ENCODE measurements around the gene CYTH4.

CYTH4 gene

DNA sequence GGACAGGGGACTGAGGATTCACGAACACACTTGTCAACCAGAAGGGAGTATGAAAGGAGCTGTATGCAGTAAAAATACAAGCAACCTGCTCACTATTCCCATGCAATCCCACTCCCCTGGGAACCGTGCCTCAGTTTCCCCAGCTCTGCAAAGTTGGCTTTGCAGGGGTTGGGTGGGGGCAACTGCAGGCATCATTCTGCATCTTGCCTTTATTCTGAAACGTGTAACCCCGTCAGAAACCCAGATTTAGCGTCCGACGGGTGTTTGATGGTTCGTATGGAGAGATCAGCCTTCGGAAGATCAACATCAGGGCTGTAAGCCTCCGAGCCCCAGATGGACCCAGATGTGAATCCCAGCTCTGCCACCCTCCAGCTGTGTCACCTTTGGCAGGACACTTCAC is 3.6 kb downstream of the CYTH4 start:
- DNase-seq (ENCODE audit: low read depth): no peak
- TF ChIP-seq, protein P1, sequence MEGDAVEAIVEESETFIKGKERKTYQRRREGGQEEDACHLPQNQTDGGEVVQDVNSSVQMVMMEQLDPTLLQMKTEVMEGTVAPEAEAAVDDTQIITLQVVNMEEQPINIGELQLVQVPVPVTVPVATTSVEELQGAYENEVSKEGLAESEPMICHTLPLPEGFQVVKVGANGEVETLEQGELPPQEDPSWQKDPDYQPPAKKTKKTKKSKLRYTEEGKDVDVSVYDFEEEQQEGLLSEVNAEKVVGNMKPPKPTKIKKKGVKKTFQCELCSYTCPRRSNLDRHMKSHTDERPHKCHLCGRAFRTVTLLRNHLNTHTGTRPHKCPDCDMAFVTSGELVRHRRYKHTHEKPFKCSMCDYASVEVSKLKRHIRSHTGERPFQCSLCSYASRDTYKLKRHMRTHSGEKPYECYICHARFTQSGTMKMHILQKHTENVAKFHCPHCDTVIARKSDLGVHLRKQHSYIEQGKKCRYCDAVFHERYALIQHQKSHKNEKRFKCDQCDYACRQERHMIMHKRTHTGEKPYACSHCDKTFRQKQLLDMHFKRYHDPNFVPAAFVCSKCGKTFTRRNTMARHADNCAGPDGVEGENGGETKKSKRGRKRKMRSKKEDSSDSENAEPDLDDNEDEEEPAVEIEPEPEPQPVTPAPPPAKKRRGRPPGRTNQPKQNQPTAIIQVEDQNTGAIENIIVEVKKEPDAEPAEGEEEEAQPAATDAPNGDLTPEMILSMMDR (IDR thresholded peaks at IDR 0.05; ENCODE audit: low read length, missing control alignments): no peak

DNA sequence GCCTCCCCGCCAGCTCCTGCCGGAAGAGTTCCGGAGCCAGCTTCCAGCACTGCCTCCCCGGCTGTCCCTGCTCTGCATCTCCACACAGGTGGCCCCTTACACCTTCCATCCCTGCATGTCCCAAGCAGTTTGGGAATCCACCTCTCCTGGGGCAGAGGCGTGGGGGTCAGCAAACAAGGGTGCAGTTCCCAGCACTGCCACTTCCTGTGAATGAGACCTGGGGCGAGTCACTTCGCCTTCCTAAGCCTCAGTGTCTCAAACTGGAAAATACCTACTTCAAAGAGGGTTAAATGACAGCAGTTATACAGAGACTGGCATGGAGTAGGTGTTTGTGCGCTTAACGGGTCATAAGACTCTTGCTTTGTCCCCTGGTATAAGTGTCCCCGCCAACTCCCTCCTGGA is 5.2 kb downstream of the CYTH4 start:
- no peak overlapping the region for H3K4me3 ChIP-seq (replicated peaks; ENCODE audit: low read depth, low read length)
- DNase-seq (ENCODE audit: low read depth): no peak
- TF ChIP-seq, protein P1 (IDR thresholded peaks at IDR 0.05; ENCODE audit: low read length, missing control alignments): no peak

More for the DNA sequence above, 3.6 kb downstream of the CYTH4 start:
- H3K4me3 ChIP-seq (replicated peaks; ENCODE audit: low read depth, low read length): no peak overlapping the region

DNA sequence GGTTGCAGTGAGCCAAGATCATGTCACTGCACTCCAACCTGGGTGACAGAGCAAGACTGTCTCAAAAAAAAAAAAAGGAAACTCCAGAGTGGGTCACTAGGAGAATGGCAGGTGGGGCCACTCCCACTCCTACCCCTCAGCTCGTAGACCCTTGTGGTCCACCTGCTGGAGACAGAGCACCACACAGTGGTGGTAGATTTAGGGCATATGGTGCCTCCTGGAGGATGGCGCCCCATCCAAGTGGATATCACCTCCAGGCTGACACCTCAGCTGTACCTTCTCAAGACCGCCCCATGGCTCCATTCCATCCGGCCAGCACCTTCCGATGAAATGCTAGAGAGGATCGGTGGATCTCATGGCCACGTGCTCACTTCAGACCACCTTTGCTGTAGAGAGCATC is 6.2 kb downstream of the CYTH4 start:
- TF ChIP-seq, protein P1 (IDR thresholded peaks at IDR 0.05; ENCODE audit: low read length, missing control alignments): no peak
- no peak for DNase-seq (ENCODE audit: low read depth)
- H3K4me3 ChIP-seq (replicated peaks; ENCODE audit: low read depth, low read length): no peak overlapping the region

DNA sequence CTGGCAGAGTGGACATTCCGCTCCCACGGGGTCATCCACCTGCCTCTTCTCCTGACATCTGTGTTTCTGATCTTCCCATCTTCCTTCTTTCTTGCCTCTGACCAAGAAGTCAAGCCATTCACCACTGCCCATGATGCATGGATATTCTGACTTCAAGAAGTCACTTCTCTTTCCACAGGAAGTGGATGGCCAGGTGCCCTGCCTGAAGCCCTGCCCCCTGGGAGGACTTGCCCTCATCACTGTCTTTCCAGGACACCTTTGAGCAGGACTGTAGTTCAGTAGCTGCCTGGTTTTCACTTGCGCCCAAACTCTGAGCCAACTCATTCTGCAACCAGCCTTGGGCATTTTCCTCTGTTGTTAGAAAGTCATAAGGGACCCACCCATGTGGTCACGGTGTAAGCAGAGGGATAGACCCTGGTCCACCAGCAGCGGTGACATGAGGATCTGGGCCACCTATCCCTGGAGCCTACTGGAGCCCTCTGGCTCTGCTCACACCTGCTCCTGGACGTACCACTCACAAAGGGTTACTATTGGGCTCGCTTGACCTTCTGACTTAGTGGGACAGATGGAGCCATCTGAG is 6.9 kb downstream of the CYTH4 start:
- no peak for DNase-seq (ENCODE audit: low read depth)

DNA sequence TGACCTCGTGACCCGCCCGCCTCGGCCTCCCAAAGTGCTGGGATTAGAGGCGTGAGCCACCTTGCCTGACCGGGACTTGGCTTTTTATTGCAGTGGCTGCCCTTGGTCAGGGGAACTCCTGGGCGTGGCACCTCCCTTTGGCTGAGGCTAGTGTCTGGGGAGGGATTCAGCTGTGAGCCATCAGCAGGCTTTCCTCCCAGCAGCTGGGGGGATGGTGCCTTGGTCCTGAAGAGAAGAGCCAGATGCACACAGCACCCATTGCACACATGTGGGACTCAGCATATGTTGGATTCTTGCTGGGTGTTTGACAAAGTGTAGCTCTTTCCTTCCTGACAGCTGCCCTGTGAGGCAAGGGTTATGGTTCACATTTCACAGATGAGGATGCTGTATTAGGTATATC is 8.4 kb downstream of the CYTH4 start:
- H3K4me3 ChIP-seq (replicated peaks; ENCODE audit: low read depth, low read length): no peak overlapping the region
- TF ChIP-seq, protein P1 (IDR thresholded peaks at IDR 0.05; ENCODE audit: low read length, missing control alignments): no peak
- peak; percentile 50 for DNase-seq (ENCODE audit: low read depth)

More for the DNA sequence above, 6.9 kb downstream of the CYTH4 start:
- no peak overlapping the region for H3K4me3 ChIP-seq (replicated peaks; ENCODE audit: low read depth, low read length)
- TF ChIP-seq, protein P1 (IDR thresholded peaks at IDR 0.05; ENCODE audit: low read length, missing control alignments): no peak

DNA sequence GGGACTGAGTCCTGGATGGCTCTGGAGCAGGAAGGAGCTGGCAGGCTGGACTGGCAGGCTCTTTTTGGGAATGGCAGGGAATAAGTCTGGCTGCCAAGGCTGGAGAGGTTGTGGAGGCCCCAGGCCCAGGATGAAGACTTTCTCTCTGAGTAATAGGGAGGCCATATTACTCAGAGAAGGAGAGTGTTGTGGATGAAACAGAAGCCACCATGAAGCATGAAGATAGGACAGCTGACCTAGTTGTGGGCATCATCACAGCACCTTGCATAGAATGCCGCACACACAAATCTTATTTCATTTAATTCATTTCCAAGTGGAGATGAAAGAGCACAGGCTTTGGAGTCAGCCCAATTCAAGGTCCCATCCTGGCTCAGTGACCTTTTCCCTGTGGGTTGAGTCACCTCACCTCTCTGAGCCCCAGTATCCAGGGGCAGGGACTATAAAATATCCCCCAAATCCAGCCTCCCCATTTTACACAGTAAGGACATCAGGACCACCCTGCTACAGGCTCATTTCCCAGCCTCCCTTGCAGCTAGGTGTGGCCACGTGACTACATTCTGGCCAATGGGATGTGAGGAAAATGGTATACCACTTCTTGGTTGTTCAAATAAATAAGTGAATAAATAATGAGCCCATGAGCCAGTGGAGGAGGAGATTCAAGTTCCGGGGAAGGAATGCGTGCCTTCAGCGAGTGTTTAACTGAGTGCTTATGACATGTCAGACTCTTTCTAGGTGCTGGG is 9.4 kb downstream of the CYTH4 start:
- DNase-seq (ENCODE audit: low read depth): no peak
- TF ChIP-seq, protein P1 (IDR thresholded peaks at IDR 0.05; ENCODE audit: low read length, missing control alignments): no peak
- no peak overlapping the region for H3K4me3 ChIP-seq (replicated peaks; ENCODE audit: low read depth, low read length)
